GM12872 (cell line): ENCODE results near the gene CAMK1D.

Source experiments
- TF ChIP-seq, protein P1 (sequence below): IDR thresholded peaks from 3 replicates; pipeline ENCODE4 v1.5.1; 2011; ENCODE audit warnings: low read depth, mild to moderate bottlenecking, low read length, moderate library complexity; ENCODE audit not compliant: insufficient read depth

The CAMK1D gene

GRCh38 chr10:12639996-12640944, 290.9 kb downstream of the CAMK1D start:
- TF ChIP-seq, protein P1, sequence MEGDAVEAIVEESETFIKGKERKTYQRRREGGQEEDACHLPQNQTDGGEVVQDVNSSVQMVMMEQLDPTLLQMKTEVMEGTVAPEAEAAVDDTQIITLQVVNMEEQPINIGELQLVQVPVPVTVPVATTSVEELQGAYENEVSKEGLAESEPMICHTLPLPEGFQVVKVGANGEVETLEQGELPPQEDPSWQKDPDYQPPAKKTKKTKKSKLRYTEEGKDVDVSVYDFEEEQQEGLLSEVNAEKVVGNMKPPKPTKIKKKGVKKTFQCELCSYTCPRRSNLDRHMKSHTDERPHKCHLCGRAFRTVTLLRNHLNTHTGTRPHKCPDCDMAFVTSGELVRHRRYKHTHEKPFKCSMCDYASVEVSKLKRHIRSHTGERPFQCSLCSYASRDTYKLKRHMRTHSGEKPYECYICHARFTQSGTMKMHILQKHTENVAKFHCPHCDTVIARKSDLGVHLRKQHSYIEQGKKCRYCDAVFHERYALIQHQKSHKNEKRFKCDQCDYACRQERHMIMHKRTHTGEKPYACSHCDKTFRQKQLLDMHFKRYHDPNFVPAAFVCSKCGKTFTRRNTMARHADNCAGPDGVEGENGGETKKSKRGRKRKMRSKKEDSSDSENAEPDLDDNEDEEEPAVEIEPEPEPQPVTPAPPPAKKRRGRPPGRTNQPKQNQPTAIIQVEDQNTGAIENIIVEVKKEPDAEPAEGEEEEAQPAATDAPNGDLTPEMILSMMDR, result no peak

DNA sequence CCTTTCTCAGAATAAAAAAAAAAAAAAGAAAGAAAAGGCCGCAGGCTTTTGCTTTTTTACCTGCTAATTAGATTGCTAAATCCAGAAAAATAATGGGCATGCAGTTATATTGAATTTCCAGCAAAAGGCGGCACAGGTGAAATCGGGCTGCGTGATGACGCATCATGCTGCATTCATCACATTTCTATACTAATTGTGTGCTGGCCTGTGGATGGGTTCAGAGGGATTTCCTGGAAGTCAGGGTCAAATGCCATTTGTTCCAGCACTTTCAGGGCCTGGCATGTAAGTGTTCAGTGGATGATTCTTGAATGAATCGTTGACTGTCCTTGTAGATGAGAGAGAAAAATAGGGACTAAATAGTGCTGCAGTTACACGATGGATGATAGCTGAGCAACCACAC, 292.7 kb downstream of the CAMK1D start:
- TF ChIP-seq, protein P1, result no peak

DNA sequence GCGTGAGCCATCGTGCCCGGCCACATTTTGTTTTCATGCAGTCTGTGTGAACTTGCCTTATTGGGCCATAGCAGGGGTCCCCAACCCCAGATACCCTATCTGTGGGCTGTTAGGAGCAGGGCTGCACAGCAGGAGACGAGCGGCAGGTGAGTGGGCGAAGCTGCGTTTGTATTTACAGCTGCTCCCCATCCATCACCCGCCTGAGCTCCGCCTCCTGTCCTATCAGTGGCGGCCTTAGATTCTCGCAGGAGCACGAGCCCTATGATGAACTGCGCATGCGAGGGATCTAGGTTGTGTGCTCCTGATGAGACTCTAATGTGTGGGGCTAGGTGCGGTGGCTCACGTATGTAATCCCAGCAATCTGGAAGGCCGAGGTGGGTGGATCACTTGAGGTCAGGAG, 293.9 kb downstream of the CAMK1D start:
- TF ChIP-seq, protein P1, result no peak

GRCh38 chr10:12644380-12645144, 295.2 kb downstream of the CAMK1D start:
- TF ChIP-seq, protein P1, result no peak

GRCh38 chr10:12645449-12645848, 296.1 kb downstream of the CAMK1D start:
- TF ChIP-seq, protein P1, result no peak

- TF ChIP-seq, protein P1, result no peak
These were observed 299.8 kb downstream of the CAMK1D start for GRCh38 chr10:12649012-12649584.

GRCh38 chr10:12650122-12650521, 300.8 kb downstream of the CAMK1D start:
- TF ChIP-seq, protein P1, result no peak
